Urothelium cell line (cell line): ENCODE data around the gene PVR.
A peak's percentile ranks its signal among the peaks of the same experiment; 100 is the strongest.

Experiments used
- DNase-seq: peaks from one replicate; pipeline ENCODE4 v3.0.0; 2011; ENCODE audit warnings: low spot score, mixed read lengths
- FAIRE-seq: peaks from 2 replicates; lab custom pipeline; 2011; peaks lifted over from hg19 to GRCh38; lab: Jason Lieb, UNC

PVR gene

GRCh38 chr19:44642377-44642776, 1.3 kb upstream of the PVR start:
- FAIRE-seq (no peak), DNase-seq (no peak)

DNA sequence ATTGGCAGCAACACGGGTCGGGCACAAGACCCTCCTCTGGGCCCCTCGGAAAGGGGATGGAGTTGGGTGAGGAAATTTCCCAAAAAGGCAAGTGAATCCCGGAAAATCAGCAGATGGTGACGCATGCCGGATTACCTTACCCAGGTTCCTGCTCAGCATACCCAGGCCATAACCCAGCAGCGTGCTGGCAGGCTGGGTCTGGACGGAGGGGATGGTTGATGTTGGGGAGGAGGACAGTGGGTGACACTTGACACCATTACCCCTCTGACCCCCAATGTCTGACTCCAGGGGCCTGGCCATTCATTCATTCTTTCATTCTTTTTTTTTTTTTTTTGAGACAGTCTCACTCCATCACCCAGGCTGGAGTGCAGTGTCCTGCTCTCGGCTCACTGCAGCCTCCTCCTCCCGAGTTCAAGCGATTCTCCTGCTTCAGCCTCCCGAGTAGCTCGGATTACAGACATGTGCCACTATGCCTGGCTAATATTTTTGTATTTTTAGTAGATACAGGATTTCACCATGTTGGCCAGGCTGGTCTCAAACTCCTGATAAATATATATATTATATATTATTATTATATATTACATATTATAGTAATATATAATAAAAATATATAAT, 799 bp downstream of the PVR start:
- peak; percentile 57 for DNase-seq
- FAIRE-seq, result no peak

DNA sequence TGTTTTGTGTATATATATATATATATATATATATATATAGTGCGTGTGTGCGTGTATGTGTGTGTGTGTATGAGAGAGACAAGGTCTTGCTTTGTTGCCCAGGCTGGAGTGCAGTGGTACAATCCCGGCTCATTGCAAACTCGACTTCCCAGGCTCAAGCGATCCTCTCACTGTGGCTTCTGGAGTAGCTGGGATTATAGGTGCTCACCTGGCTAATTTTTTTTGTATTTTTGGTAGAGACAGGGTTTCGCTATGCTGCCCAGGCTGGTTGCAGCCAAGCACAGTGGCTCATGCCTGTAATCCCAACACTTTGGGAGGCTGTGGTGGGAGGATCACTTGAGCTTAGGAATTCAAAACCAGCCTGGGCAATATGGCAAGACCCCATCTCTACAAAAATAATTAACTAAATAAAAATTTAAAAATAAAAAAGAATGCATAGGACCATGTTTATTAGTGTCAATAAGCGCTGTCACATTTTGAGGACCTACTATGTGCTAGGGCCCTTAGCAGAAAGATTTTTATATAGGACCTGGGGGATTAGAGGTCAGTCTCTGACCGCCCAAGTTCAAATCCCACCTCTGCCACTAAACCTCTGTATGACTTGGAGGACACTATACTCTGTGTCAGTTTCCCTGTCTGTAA, 1.8 kb downstream of the PVR start:
- FAIRE-seq, result no peak
- no peak for DNase-seq

DNA sequence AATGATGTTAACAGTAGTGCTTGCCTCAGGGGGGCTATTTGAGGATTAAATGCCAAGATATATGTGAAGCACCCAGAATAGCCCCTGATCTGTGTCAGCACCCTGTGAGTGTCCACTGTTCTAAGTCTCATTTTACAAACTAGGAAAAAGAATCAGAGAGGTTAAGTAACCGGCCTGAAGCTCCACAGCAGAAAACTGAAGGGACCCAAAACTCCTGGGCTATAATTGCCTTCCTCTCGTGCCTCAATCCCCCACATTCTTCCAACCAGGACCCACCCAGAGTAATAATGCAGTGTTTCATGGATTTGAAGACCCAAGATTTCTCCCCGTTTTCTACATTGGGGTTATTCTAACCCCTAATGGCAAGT, 2.3 kb downstream of the PVR start:
- DNase-seq, result no peak
- no peak for FAIRE-seq

GRCh38 chr19:44647144-44647543, 3.4 kb downstream of the PVR start:
- no peak for FAIRE-seq
- no peak for DNase-seq

DNA sequence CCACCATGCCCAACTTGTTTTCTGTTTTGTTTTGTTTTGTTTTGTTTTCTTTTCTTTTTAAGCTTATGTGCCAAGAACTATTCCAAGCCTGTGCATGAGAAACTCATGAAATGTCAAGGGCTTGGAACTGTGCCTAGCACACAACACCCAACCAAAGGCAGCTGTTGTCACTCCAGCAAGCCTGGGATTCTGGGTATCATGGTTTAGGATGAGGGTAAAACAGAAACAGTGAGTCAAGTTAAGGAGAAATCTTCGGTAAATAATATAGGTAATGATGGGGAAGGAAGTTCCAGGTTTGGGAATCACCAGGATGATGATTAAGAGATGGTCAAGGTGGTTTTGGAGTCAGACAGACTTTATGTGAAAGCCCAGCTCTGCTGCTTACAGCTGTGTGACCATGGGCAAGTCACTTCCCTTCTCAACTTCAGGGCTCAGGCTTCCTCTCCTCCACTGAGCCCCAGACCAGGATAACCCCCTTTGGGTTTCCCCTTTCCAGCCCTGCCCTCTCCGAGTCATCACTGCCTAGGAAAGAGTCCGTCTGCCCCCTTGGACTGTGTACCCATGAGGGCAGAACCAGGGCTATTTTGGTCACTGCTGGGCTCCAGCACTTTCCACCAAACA, 5.0 kb downstream of the PVR start:
- no peak for FAIRE-seq
- DNase-seq, result no peak

DNA sequence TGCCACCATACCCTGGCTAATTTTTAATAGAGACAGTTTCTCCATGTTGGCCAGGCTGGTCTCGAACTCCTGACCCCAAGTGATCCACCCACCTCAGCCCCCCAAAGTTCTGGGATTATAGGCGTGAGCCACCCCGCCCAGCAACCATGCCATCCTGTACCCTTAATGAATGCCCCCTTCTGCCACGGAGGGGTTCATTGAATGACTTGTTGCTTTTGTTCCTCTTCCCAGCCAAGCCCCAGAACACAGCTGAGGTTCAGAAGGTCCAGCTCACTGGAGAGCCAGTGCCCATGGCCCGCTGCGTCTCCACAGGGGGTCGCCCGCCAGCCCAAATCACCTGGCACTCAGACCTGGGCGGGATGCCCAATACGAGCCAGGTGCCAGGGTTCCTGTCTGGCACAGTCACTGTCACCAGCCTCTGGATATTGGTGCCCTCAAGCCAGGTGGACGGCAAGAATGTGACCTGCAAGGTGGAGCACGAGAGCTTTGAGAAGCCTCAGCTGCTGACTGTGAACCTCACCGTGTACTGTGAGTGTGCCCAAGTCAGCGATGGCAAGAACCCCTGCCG, 6.0 kb downstream of the PVR start:
- DNase-seq (no peak), FAIRE-seq (no peak)

GRCh38 chr19:44653343-44653742, 9.6 kb downstream of the PVR start:
- DNase-seq (no peak), FAIRE-seq (peak; percentile 32)

DNA sequence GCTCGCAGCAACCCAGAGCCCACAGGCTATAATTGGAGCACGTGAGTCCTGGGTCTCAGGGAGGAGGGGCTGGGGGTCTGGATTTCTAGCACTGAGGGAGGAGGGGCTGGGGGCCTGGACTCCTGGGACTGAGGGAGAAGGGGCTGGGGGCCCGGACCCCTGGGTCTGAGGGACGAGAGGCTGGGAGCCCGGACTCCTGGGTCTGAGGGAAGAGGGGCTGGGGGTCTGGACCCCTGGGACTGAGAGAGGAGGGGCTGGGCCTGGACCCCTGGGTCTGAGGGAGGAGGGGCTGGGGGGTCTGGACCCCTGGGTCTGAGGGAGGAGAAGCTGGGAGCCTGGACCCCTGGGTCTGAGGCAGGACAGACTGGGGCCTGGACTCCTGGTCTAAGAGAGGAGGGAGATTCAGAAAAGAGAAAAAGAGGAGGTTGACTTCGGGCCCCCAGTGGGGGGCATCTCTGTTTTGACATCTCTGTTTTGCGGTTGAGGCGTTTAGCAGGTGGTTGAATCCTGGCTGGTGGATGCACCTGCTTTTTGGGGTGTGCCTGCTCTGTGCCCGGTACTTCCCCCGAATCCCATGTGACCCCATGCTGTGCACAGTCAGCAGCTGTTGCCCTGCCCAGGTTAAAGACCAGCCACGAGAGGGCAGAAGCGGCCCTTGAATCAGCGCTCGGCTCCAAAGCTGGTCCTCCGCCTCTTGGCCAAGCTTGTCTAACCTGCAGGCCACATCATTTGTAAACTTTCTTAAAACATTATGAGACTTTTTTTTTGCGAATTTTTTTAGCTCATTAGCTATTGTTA, 10.5 kb downstream of the PVR start:
- FAIRE-seq (no peak), DNase-seq (no peak)

DNA sequence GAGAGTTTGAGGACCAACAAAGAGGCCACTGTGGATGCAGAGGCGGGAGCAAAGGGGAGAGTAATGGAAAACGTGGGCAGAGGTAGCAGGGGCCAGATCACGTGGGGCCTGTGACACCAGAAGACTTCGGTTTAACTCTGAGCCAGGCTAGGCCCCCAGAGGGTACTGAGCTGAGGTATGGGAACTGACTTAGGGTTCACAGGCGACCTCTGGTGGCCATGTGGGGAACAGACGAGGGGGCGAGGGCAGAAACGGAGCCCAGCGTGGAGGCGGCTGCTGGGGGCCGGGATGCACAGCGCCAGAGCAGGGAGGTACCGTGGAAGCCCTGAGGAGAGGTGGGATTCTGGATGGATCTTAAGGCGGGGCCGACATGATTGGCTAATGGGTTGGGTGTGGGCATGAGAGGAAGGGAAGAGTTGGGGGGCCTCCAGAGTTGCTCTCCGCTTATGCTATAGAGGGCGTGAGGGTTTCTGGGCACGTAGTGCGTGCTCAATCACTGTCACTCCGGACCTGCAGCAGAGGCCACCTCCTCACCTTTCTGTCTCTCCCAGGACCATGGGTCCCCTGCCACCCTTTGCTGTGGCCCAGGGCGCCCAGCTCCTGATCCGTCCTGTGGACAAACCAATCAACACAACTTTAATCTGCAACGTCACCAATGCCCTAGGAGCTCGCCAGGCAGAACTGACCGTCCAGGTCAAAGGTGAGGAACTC, 13.7 kb downstream of the PVR start:
- DNase-seq (peak; percentile 69), FAIRE-seq (no peak)

DNA sequence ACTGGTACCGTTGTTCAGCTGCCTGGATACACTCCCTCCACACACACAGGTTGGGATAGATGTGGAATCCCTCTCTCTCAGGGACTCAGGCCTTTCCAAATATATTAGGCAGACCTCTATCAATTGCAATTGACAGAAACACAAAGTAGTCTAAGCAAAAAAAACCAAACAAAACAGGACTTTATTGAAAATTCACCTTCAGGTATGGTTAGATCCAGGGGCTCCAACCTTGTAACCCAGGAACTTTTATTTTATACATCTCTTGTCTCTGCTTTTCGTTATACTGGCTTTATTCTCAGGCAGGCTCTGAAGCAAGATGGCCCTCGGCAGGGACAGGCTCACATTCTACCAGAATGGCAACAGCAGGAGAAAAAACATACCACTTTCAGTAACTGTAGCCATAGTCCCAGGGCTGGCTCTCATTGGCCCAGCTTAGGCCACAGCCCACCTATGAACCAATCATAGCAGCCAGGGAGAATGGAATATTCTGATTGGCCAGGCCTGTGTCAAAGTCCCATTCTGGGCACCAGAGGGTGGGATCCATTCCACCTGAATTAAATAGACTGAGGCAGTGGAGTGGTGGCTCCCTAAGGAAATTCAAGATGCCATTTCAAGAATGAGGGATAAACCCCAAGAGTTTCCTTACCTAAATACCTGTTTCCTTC, 14.5 kb downstream of the PVR start:
- no peak for DNase-seq
- FAIRE-seq, result no peak

DNA sequence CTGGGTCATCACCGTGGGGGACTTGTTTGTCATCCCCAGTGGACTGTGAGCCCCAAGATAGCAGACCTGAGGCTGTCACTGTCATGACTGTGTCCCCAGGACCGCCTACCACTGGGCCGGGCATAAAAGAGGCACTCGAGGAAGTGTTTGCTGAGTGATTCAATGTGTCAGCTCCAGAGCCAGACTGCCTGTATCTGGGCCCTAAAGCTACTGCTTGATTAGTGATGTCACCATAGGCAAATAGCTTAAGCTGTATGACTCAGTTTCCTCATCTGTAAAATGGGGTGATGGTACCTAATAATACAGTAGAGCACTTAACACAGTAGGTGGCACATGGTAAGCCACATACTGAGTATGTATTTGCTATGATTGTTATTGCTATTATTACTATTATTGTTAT, 16.4 kb downstream of the PVR start:
- DNase-seq, result no peak

GRCh38 chr19:44661205-44661604, 17.5 kb downstream of the PVR start:
- no peak for DNase-seq
- no peak for FAIRE-seq

More for the DNA sequence above, 16.4 kb downstream of the PVR start:
- FAIRE-seq, result no peak

- DNase-seq (no peak), FAIRE-seq (no peak)
Observed at GRCh38 chr19:44661904-44662303, 18.2 kb downstream of the PVR start.

DNA sequence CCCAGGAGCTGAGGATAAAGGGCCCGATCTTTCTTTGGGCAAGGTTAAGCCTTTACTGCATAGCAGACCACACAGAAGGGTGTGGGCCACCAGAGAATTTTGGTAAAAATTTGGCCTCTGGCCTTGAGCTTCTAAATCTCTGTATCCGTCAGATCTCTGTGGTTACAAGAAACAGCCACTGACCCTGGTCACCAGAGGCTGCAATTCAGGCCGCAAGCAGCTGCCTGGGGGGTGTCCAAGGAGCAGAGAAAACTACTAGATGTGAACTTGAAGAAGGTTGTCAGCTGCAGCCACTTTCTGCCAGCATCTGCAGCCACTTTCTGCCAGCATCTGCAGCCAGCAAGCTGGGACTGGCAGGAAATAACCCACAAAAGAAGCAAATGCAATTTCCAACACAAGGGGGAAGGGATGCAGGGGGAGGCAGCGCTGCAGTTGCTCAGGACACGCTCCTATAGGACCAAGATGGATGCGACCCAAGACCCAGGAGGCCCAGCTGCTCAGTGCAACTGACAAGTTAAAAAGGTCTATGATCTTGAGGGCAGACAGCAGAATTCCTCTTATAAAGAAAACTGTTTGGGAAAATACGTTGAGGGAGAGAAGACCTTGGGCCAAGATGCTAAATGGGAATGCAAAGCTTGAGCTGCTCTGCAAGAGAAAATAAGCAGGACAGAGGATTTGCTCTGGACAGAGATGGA, 19.1 kb downstream of the PVR start:
- DNase-seq (no peak), FAIRE-seq (no peak)

- FAIRE-seq (no peak), DNase-seq (no peak)
Observed at GRCh38 chr19:44663996-44664395, 20.3 kb downstream of the PVR start.

- DNase-seq (no peak), FAIRE-seq (no peak)
Observed at GRCh38 chr19:44664976-44665375, 21.3 kb downstream of the PVR start.

- DNase-seq (no peak), FAIRE-seq (no peak)
Observed at GRCh38 chr19:44666852-44667556, 23.3 kb downstream of the PVR start.
